ENCODE measurements around the gene IL12B.
A peak's percentile ranks its signal among the peaks of the same experiment; 100 is the strongest.
"Not testable (repeated sequence)": the region's sequence is repeated elsewhere in the genome, so short reads cannot be mapped to it uniquely, and the experiment has no call there.

Gene IL12B

GRCh38 chr5:159294921-159295320 is 35.4 kb downstream of the IL12B start:
- DNase-seq (ENCODE audit: low spot score): no peak

GRCh38 chr5:159290741-159291140 is 39.5 kb downstream of the IL12B start:
- no peak for DNase-seq (ENCODE audit: low spot score)

GRCh38 chr5:159286420-159287035 is 43.8 kb downstream of the IL12B start:
- peak; percentile 58 for DNase-seq (ENCODE audit: low spot score)

GRCh38 chr5:159274676-159275075 is 55.6 kb downstream of the IL12B start:
- no peak for DNase-seq (ENCODE audit: low spot score)

GRCh38 chr5:159273923-159274322 is 56.4 kb downstream of the IL12B start:
- DNase-seq (ENCODE audit: low spot score): no peak

- no peak for DNase-seq (ENCODE audit: low spot score)
Measured at GRCh38 chr5:159269723-159270122, 60.6 kb downstream of the IL12B start.

- DNase-seq (ENCODE audit: low spot score): not testable (repeated sequence)
Measured at GRCh38 chr5:159266764-159267163, 63.5 kb downstream of the IL12B start.

Data from Ammon's horn (tissue), 1 donor.